ENCODE measurements around the gene KAT6B.
"Not testable (repeated sequence)": the region's sequence is repeated elsewhere in the genome, so short reads cannot be mapped to it uniquely, and the experiment has no call there.

KAT6B gene

GRCh38 chr10:74869635-74870034 is 43.2 kb downstream of the KAT6B start:
- TF ChIP-seq POU2F2 (IDR thresholded peaks at IDR 0.05; ENCODE audit: low read depth, low read length) (no peak), TAF1 (IDR thresholded peaks at IDR 0.05; ENCODE audit: low read depth, low read length) (no peak), SPI1 (IDR thresholded peaks at IDR 0.05; ENCODE audit: low read depth, low read length) (no peak), POLR2A (IDR thresholded peaks at IDR 0.05; ENCODE audit: low read depth, low read length) (no peak), PAX5 (IDR thresholded peaks at IDR 0.05; ENCODE audit: insufficient read depth, low read length, severe bottlenecking) (no peak), POLR2AphosphoS5 (IDR thresholded peaks at IDR 0.05; ENCODE audit: low read depth, low read length) (no peak)
- no peak for DNase-seq (ENCODE audit: insufficient read length, low spot score)
- FAIRE-seq = no peak

- TF ChIP-seq POLR2A (IDR thresholded peaks at IDR 0.05; ENCODE audit: low read depth, low read length) (no peak), SPI1 (IDR thresholded peaks at IDR 0.05; ENCODE audit: low read depth, low read length) (no peak), TAF1 (IDR thresholded peaks at IDR 0.05; ENCODE audit: low read depth, low read length) (no peak), POLR2AphosphoS5 (IDR thresholded peaks at IDR 0.05; ENCODE audit: low read depth, low read length) (no peak), POU2F2 (IDR thresholded peaks at IDR 0.05; ENCODE audit: low read depth, low read length) (no peak), PAX5 (IDR thresholded peaks at IDR 0.05; ENCODE audit: insufficient read depth, low read length, severe bottlenecking) (no peak)
Measured at GRCh38 chr10:74870191-74870590, 43.8 kb downstream of the KAT6B start.

GRCh38 chr10:74871595-74872382 is 45.4 kb downstream of the KAT6B start:
- FAIRE-seq (peak; percentile 96), DNase-seq (ENCODE audit: insufficient read length, low spot score) (peak; percentile 21)
- TF ChIP-seq TAF1 (IDR thresholded peaks at IDR 0.05; ENCODE audit: low read depth, low read length) = peak; percentile 15; the same call in 1 of the 2 replicates
- 0 out of 2 replicates have a peak, but pooled peaks have one; percentile 4 for TF ChIP-seq SPI1 (IDR thresholded peaks at IDR 0.05; ENCODE audit: low read depth, low read length)
- TF ChIP-seq POLR2A (IDR thresholded peaks at IDR 0.05; ENCODE audit: low read depth, low read length) = no peak

More at GRCh38 chr10:74870191-74870590, 43.8 kb downstream of the KAT6B start:
- no peak for FAIRE-seq
- DNase-seq (ENCODE audit: insufficient read length, low spot score) = no peak

- FAIRE-seq = no peak
- TF ChIP-seq SPI1 (IDR thresholded peaks at IDR 0.05; ENCODE audit: low read depth, low read length) = no peak
- TF ChIP-seq POU2F2 (IDR thresholded peaks at IDR 0.05; ENCODE audit: low read depth, low read length) = no peak
- DNase-seq (ENCODE audit: insufficient read length, low spot score) = no peak
Measured at GRCh38 chr10:74873803-74874454, 47.5 kb downstream of the KAT6B start.

GRCh38 chr10:74874649-74875048 is 48.2 kb downstream of the KAT6B start:
- TF ChIP-seq TAF1 (IDR thresholded peaks at IDR 0.05; ENCODE audit: low read depth, low read length) (no peak), POLR2A (IDR thresholded peaks at IDR 0.05; ENCODE audit: low read depth, low read length) (no peak), POU2F2 (IDR thresholded peaks at IDR 0.05; ENCODE audit: low read depth, low read length) (no peak), PAX5 (IDR thresholded peaks at IDR 0.05; ENCODE audit: insufficient read depth, low read length, severe bottlenecking) (no peak), SPI1 (IDR thresholded peaks at IDR 0.05; ENCODE audit: low read depth, low read length) (no peak), POLR2AphosphoS5 (IDR thresholded peaks at IDR 0.05; ENCODE audit: low read depth, low read length) (no peak)
- DNase-seq (ENCODE audit: insufficient read length, low spot score) (no peak), FAIRE-seq (peak; percentile 55)

GRCh38 chr10:74875068-74875467 is 48.7 kb downstream of the KAT6B start:
- DNase-seq (ENCODE audit: insufficient read length, low spot score) (no peak), FAIRE-seq (no peak)
- TF ChIP-seq POU2F2 (IDR thresholded peaks at IDR 0.05; ENCODE audit: low read depth, low read length) = no peak
- TF ChIP-seq POLR2A (IDR thresholded peaks at IDR 0.05; ENCODE audit: low read depth, low read length) = no peak
- TF ChIP-seq SPI1 (IDR thresholded peaks at IDR 0.05; ENCODE audit: low read depth, low read length) = no peak
- no peak for TF ChIP-seq PAX5 (IDR thresholded peaks at IDR 0.05; ENCODE audit: insufficient read depth, low read length, severe bottlenecking)
- no peak for TF ChIP-seq TAF1 (IDR thresholded peaks at IDR 0.05; ENCODE audit: low read depth, low read length)
- no peak for TF ChIP-seq POLR2AphosphoS5 (IDR thresholded peaks at IDR 0.05; ENCODE audit: low read depth, low read length)

GRCh38 chr10:74875966-74876365 is 49.6 kb downstream of the KAT6B start:
- no peak for FAIRE-seq
- TF ChIP-seq TAF1 (IDR thresholded peaks at IDR 0.05; ENCODE audit: low read depth, low read length) (no peak), POLR2AphosphoS5 (IDR thresholded peaks at IDR 0.05; ENCODE audit: low read depth, low read length) (no peak), POU2F2 (IDR thresholded peaks at IDR 0.05; ENCODE audit: low read depth, low read length) (no peak)
- DNase-seq (ENCODE audit: insufficient read length, low spot score) = no peak

- not testable (repeated sequence) for FAIRE-seq; DNase-seq (ENCODE audit: insufficient read length, low spot score)
Measured at GRCh38 chr10:74877054-74877453, 50.7 kb downstream of the KAT6B start.

GRCh38 chr10:74877898-74878297 is 51.5 kb downstream of the KAT6B start:
- no peak for FAIRE-seq
- TF ChIP-seq POLR2AphosphoS5 (IDR thresholded peaks at IDR 0.05; ENCODE audit: low read depth, low read length) = no peak
- TF ChIP-seq POU2F2 (IDR thresholded peaks at IDR 0.05; ENCODE audit: low read depth, low read length) = no peak
- no peak for TF ChIP-seq POLR2A (IDR thresholded peaks at IDR 0.05; ENCODE audit: low read depth, low read length)
- DNase-seq (ENCODE audit: insufficient read length, low spot score) = no peak

GRCh38 chr10:74880041-74880440 is 53.6 kb downstream of the KAT6B start:
- no peak for FAIRE-seq
- no peak for TF ChIP-seq POU2F2 (IDR thresholded peaks at IDR 0.05; ENCODE audit: low read depth, low read length)
- no peak for TF ChIP-seq PAX5 (IDR thresholded peaks at IDR 0.05; ENCODE audit: insufficient read depth, low read length, severe bottlenecking)
- TF ChIP-seq POLR2AphosphoS5 (IDR thresholded peaks at IDR 0.05; ENCODE audit: low read depth, low read length) = no peak
- no peak for TF ChIP-seq POLR2A (IDR thresholded peaks at IDR 0.05; ENCODE audit: low read depth, low read length)
- no peak for TF ChIP-seq SPI1 (IDR thresholded peaks at IDR 0.05; ENCODE audit: low read depth, low read length)
- TF ChIP-seq TAF1 (IDR thresholded peaks at IDR 0.05; ENCODE audit: low read depth, low read length) = no peak
- DNase-seq (ENCODE audit: insufficient read length, low spot score) = no peak

All from GM12891 (cell line).